Body of pancreas (tissue), 4 donors: Measurements from ENCODE around the gene HERC2. TPM values are rescaled to one million over a fixed set of nuclear protein-coding genes. Genes with fewer than 3 reads are reported as not detected.
A peak's percentile ranks its signal among the peaks of the same experiment; 100 is the strongest.

Experiments used
- ATAC-seq: fragments of 150-250 bp; one replicate; pipeline ENCODE4 v1.9.1; 2016
- DNase-seq, 4 donors: peaks; one replicate each; pipeline ENCODE4 v3.0.0-alpha.2; 2019
- H3K27ac ChIP-seq, 4 donors: fragments of 200-600 bp; sonication (generic); 1 replicate in 3 of 4; 2 replicates in 1 of 4; pipeline versions ENCODE4 v1.5.1 to v1.6.1; 2016 to 2019; ENCODE audit warnings: mild to moderate bottlenecking in 1 of 4, mixed read lengths in 1 of 4, moderate library complexity in 1 of 4
- H3K27me3 ChIP-seq, 2 donors: fragments of 200-600 bp; sonication (generic); one replicate each; pipeline ENCODE4 v1.6.0; 2016; ENCODE audit warnings: mild to moderate bottlenecking in 1 of 2
- H3K36me3 ChIP-seq, 2 donors: fragments of 200-600 bp; sonication (generic); replicated peaks in 1 of 2; 2 replicates each; pipeline ENCODE4 v1.5.1; 2016; ENCODE audit warnings: low read depth in 2 of 2; ENCODE audit not compliant: insufficient read depth in 1 of 2
- H3K4me1 ChIP-seq: fragments of 200-600 bp; sonication (generic); one replicate; pipeline ENCODE4 v1.6.0; 2016
- H3K4me3 ChIP-seq, 2 donors: fragments of 200-600 bp; sonication (generic); 1 replicate in 1 of 2; 2 replicates in 1 of 2; pipeline ENCODE4 v1.5.1; 2016 to 2019
- H3K9me3 ChIP-seq, 3 donors: fragments of 200-600 bp; sonication (generic); 1 replicate in 2 of 3; 2 replicates in 1 of 3; pipeline ENCODE4 v1.5.1; 2016
- POLR2A ChIP-seq, 3 donors: fragments of 450-650 bp; IDR thresholded peaks; one replicate each; pipeline ENCODE4 v1.6.1; 2016; ENCODE audit warnings: antibody characterized with exemption in 3 of 3, mild to moderate bottlenecking in 2 of 3
- WGBS, 2 donors: methylation state at CpG; one replicate each; pipeline ENCODE4 v1.1.5; 2017; 5-methylcytosine and 5-hydroxymethylcytosine counted together
- intact Hi-C: fragments of 100-400 bp; cut with DNase I; formaldehyde crosslinking; loops from one replicate; pipeline ENCODE4 v1.15.1; 2023
- total RNA-seq, 2 donors: library from RNA; depleted of rRNA; stranded (reverse); fragments of >200 nt; gene quantifications; one replicate each; pipeline ENCODE4 v1.1.0, GENCODE V29; 2016
- TF ChIP-seq, protein P1 (sequence below), 7 experiments: fragments of 450-650 bp in 4 of 7; fragments of 200-600 bp in 3 of 7; sonication (generic) in 3 of 7; IDR thresholded peaks; one replicate each; pipeline ENCODE4 v1.5.1; 2016 to 2019; ENCODE audit warnings: antibody characterized with exemption in 7 of 7

HERC2 gene
- total RNA-seq, 2 donors from 2014 or later: 36.3 to 76.5 TPM

- H3K36me3 ChIP-seq: peaks cover 0 to 24% of the 10 kb centered on the region in 2 donors
- TF ChIP-seq POLR2A (IDR thresholded peaks at IDR 0.05): no peak
- TF ChIP-seq, protein P1, sequence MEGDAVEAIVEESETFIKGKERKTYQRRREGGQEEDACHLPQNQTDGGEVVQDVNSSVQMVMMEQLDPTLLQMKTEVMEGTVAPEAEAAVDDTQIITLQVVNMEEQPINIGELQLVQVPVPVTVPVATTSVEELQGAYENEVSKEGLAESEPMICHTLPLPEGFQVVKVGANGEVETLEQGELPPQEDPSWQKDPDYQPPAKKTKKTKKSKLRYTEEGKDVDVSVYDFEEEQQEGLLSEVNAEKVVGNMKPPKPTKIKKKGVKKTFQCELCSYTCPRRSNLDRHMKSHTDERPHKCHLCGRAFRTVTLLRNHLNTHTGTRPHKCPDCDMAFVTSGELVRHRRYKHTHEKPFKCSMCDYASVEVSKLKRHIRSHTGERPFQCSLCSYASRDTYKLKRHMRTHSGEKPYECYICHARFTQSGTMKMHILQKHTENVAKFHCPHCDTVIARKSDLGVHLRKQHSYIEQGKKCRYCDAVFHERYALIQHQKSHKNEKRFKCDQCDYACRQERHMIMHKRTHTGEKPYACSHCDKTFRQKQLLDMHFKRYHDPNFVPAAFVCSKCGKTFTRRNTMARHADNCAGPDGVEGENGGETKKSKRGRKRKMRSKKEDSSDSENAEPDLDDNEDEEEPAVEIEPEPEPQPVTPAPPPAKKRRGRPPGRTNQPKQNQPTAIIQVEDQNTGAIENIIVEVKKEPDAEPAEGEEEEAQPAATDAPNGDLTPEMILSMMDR (IDR thresholded peaks at IDR 0.05): no peak
Observed at GRCh38 chr15:28112101-28112760, 209.7 kb downstream of the HERC2 start.

GRCh38 chr15:28111543-28111942 is 210.4 kb downstream of the HERC2 start:
- Histone ChIP-seq H3K9me3 (no peaks in the 10 kb centered on the region), H3K4me1 (peaks cover 12% of the 10 kb centered on the region), H3K36me3 (peaks cover 0 to 24% of the 10 kb centered on the region in 2 donors), H3K27me3 (peaks cover 0 to 10% of the 10 kb centered on the region in 2 donors), H3K4me3 (no peak overlapping the region), H3K27ac (no peak overlapping the region)
- DNase-seq: no peak
- intact Hi-C loops: loop anchor here (10.0 kb wide), 1 partner anchor 1217 kb away; no protein-coding TSS in a partner anchor
- no peak for ATAC-seq
- WGBS, 2 donors: 89 to 95% methylated on average over 26 of the region's 26 CpGs
- TF ChIP-seq POLR2A (IDR thresholded peaks at IDR 0.05): no peak
- TF ChIP-seq, protein P1 (IDR thresholded peaks at IDR 0.05): no peak

More at GRCh38 chr15:28112101-28112760, 209.7 kb downstream of the HERC2 start:
- 93 to 95% methylated on average over 20 of the region's 20 CpGs for whole genome bisulfite sequencing, 2 donors
- Histone ChIP-seq H3K27ac (no peak overlapping the region), H3K4me1 (peaks cover 5% of the 10 kb centered on the region), H3K4me3 (no peak overlapping the region), H3K9me3 (no peaks in the 10 kb centered on the region), H3K27me3 (peaks cover 0 to 3% of the 10 kb centered on the region in 2 donors)
- ATAC-seq (no peak), DNase-seq (no peak)
- intact Hi-C loops: loop anchor here (10.0 kb wide), 1 partner anchor 1217 kb away; no protein-coding TSS in a partner anchor

DNA sequence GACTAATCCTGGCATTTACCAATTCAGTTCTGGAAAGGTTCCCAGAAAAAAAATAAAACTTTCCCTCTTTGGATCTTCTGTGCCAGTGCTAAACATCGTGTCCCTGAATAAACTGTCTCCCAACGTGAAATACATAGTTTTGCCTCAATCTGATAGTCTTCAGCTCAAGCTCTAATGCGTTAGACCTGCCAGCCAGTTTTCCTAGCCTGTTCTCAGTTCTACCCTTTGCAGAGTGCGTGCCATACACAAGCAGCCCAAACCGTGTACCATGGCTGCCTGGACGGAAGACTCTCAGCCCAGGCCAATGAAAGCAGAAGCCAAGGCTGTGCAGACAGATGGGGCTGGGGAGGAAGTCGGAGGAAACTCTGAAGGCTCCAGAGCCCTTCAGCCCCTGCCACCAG is 211.5 kb downstream of the HERC2 start:
- peaks cover 16% of the 10 kb centered on the region for H3K4me1 ChIP-seq
- TF ChIP-seq, protein P1 (IDR thresholded peaks at IDR 0.05): no peak
- TF ChIP-seq POLR2A (IDR thresholded peaks at IDR 0.05): no peak
- H3K4me3 ChIP-seq: no peak overlapping the region
- peaks cover 0 to 19% of the 10 kb centered on the region in 2 donors for H3K36me3 ChIP-seq
- H3K27me3 ChIP-seq: peaks cover 0 to 15% of the 10 kb centered on the region in 2 donors
- H3K9me3 ChIP-seq: no peaks in the 10 kb centered on the region
- intact Hi-C loops: loop anchor here (10.0 kb wide), 1 partner anchor 1216 kb away; no protein-coding TSS in a partner anchor
- DNase-seq: no peak
- no peak overlapping the region for H3K27ac ChIP-seq
- no peak for ATAC-seq
- 76 to 79% methylated on average over 7 of the region's 7 CpGs for WGBS, 2 donors

GRCh38 chr15:28109626-28110455 is 212.1 kb downstream of the HERC2 start:
- intact Hi-C loops: loop anchor here (10.0 kb wide), 1 partner anchor 1215 kb away; no protein-coding TSS in a partner anchor
- Histone ChIP-seq H3K4me1 (peaks cover 16% of the 10 kb centered on the region), H3K36me3 (peaks cover 0 to 17% of the 10 kb centered on the region in 2 donors), H3K4me3 (no peak overlapping the region), H3K9me3 (no peaks in the 10 kb centered on the region), H3K27ac (no peak overlapping the region), H3K27me3 (peaks cover 0 to 15% of the 10 kb centered on the region in 2 donors)
- DNase-seq: peak in 1 of 4 donors; percentile 0
- no peak for ATAC-seq
- no peak for TF ChIP-seq POLR2A (IDR thresholded peaks at IDR 0.05)
- TF ChIP-seq, protein P1 (IDR thresholded peaks at IDR 0.05): no peak
- WGBS, 2 donors: 85 to 90% methylated on average over 24 to 25 of the region's 25 CpGs
